SK-N-SH (cell line): Measurements from ENCODE around the gene GADD45B. TPM values are rescaled to one million over a fixed set of nuclear protein-coding genes. Genes with fewer than 3 reads are reported as not detected.
A peak's percentile ranks its signal among the peaks of the same experiment; 100 is the strongest.

Experiments
- CTCF ChIA-PET: fragments of 300-600, 350-600 bp; formaldehyde crosslinking; extraction: SDS; loops from one replicate; lab custom pipeline; 2021; lab: Yijun Ruan, JAX
- POLR2A ChIA-PET: fragments of 350-600 bp; sonication (Branson Sonifier 250); formaldehyde crosslinking; extraction: SDS; loops from one replicate; lab custom pipeline; 2020; ENCODE audit warnings: antibody characterized with exemption, inconsistent platforms; lab: Yijun Ruan, JAX
- DNase-seq: peaks from one replicate; pipeline ENCODE4 v3.0.0; 2012
- H2AFZ ChIP-seq: fragments of 200-600 bp; sonication (generic); 2 replicates; pipeline ENCODE4 v1.8.1; 2016; ENCODE audit warnings: antibody characterized with exemption, mild to moderate bottlenecking, low read depth
- H3F3A ChIP-seq: fragments of 200-600 bp; sonication (generic); replicated peaks from 2 replicates; pipeline ENCODE3; 2016; ENCODE audit warnings: antibody characterized with exemption, mild to moderate bottlenecking; ENCODE audit not compliant: insufficient read depth
- H3K27ac ChIP-seq, 2 experiments: fragments of 200-500 bp in 1 of 2; fragments of 200-600 bp in 1 of 2; sonication (Bioruptor generic) in 1 of 2; sonication (generic), shearing (Covaris generic) in 1 of 2; 2 replicates each; pipeline versions ENCODE4 v1.5.1 to v1.6.1; 2014 to 2016; ENCODE audit warnings: low read depth in 2 of 2, inconsistent platforms in 1 of 2, low read length in 1 of 2, mild to moderate bottlenecking in 1 of 2, mixed read lengths in 1 of 2
- H3K27me3 ChIP-seq: fragments of 200-600 bp; sonication (generic), shearing (Covaris generic); 2 replicates; pipeline ENCODE4 v1.6.1; 2016; ENCODE audit warnings: mixed run types; ENCODE audit not compliant: insufficient read depth
- H3K36me3 ChIP-seq, 2 experiments: fragments of 200-500 bp in 1 of 2; fragments of 200-600 bp in 1 of 2; sonication (Bioruptor generic) in 1 of 2; sonication (generic) in 1 of 2; replicated peaks in 1 of 2; 2 replicates each; pipeline versions ENCODE3 to v1.5.1; 2014 to 2016; ENCODE audit warnings: low read length in 1 of 2, mild to moderate bottlenecking in 1 of 2; ENCODE audit not compliant: insufficient read depth in 2 of 2, control insufficient read depth in 1 of 2
- H3K4me1 ChIP-seq, 2 experiments: fragments of 200-500 bp in 1 of 2; fragments of 200-600 bp in 1 of 2; sonication (Bioruptor generic) in 1 of 2; sonication (generic), shearing (Covaris generic) in 1 of 2; 2 replicates each; pipeline versions ENCODE4 v1.5.1 to v1.6.1; 2014 to 2016; ENCODE audit warnings: low read depth in 1 of 2, low read length in 1 of 2, mixed run types in 1 of 2; ENCODE audit not compliant: insufficient read depth in 2 of 2, control insufficient read depth in 1 of 2
- H3K4me2 ChIP-seq: fragments of 200-600 bp; sonication (generic), shearing (Covaris generic); 2 replicates; pipeline ENCODE4 v1.6.1; 2017; ENCODE audit warnings: mixed run types
- H3K4me3 ChIP-seq, 2 experiments: fragments of 200-500 bp in 1 of 2; fragments of 200-600 bp in 1 of 2; sonication (Bioruptor generic) in 1 of 2; sonication (generic), shearing (Covaris generic) in 1 of 2; 2 replicates each; pipeline versions ENCODE4 v1.5.1 to v1.8.1; 2014 to 2016; ENCODE audit warnings: low read depth in 2 of 2, inconsistent platforms in 1 of 2, low read length in 1 of 2, mild to moderate bottlenecking in 1 of 2, mixed read lengths in 1 of 2, moderate library complexity in 1 of 2
- H3K79me2 ChIP-seq: fragments of 200-600 bp; sonication (generic); 2 replicates; pipeline ENCODE4 v1.8.1; 2017; ENCODE audit warnings: mild to moderate bottlenecking; ENCODE audit not compliant: insufficient read depth
- H3K9ac ChIP-seq: fragments of 200-600 bp; sonication (generic); 2 replicates; pipeline ENCODE4 v1.6.1; 2017; ENCODE audit warnings: mixed run types
- H3K9me2 ChIP-seq: fragments of 200-600 bp; sonication (generic); 2 replicates; pipeline ENCODE4 v1.6.1; 2017; ENCODE audit warnings: mixed run types
- H3K9me3 ChIP-seq: fragments of 200-600 bp; sonication (generic); 2 replicates; pipeline ENCODE4 v1.6.1; 2017; ENCODE audit warnings: mixed run types, mild to moderate bottlenecking, moderate library complexity
- H4K20me1 ChIP-seq: fragments of 200-600 bp; sonication (generic); 2 replicates; pipeline ENCODE4 v1.6.1; 2017; ENCODE audit warnings: mild to moderate bottlenecking, mixed run types; ENCODE audit not compliant: insufficient read depth
- CTCF ChIP-seq: fragments of 200-600 bp; sonication (generic); IDR thresholded peaks from 2 replicates; pipeline ENCODE4 v1.6.1; 2017; ENCODE audit warnings: antibody characterized with exemption, mild to moderate bottlenecking, moderate library complexity
- EP300 ChIP-seq, 2 experiments: IDR thresholded peaks; 2 replicates each; pipeline versions ENCODE4 v1.4.0 to v1.6.1; 2012; ENCODE audit warnings: borderline replicate concordance in 1 of 2, low read depth in 1 of 2, low read length in 1 of 2
- FOSL2 ChIP-seq: IDR thresholded peaks from 2 replicates; pipeline ENCODE4 v1.4.0; 2012; ENCODE audit warnings: low read depth, mild to moderate bottlenecking, moderate library complexity, borderline replicate concordance
- FOXJ3 ChIP-seq: sonication (generic); formaldehyde crosslinking; IDR thresholded peaks from 2 replicates; pipeline ENCODE4 v1.5.1; 2020; ENCODE audit warnings: mild to moderate bottlenecking, missing genetic modification reagents
- GABPA ChIP-seq: IDR thresholded peaks from 2 replicates; pipeline ENCODE4 v1.4.0; 2012; ENCODE audit warnings: low read depth, mild to moderate bottlenecking
- IRF3 ChIP-seq: fragments of 150-350 bp; IDR thresholded peaks from 2 replicates; pipeline ENCODE4 v1.6.1; 2016; ENCODE audit warnings: mild to moderate bottlenecking, low read depth, low read length
- JUND ChIP-seq: IDR thresholded peaks from 2 replicates; pipeline ENCODE4 v1.4.0; 2012
- MEF2A ChIP-seq: IDR thresholded peaks from 2 replicates; pipeline ENCODE4 v1.4.0; 2012; ENCODE audit warnings: low read depth, borderline replicate concordance
- RCOR1 ChIP-seq: fragments of 150-350 bp; IDR thresholded peaks from 2 replicates; pipeline ENCODE4 v1.6.1; 2017; ENCODE audit warnings: antibody characterized with exemption, low read length
- REST ChIP-seq: IDR thresholded peaks from 2 replicates; pipeline ENCODE4 v1.6.1; 2012; ENCODE audit warnings: mild to moderate bottlenecking, low read depth, low read length, moderate library complexity
- RXRA ChIP-seq: IDR thresholded peaks from 2 replicates; pipeline ENCODE4 v1.4.0; 2012; ENCODE audit warnings: low read depth, mild to moderate bottlenecking, borderline replicate concordance
- TCF12 ChIP-seq: IDR thresholded peaks from 2 replicates; pipeline ENCODE4 v1.4.0; 2012
- TEAD4 ChIP-seq: IDR thresholded peaks from 2 replicates; pipeline ENCODE4 v1.4.0; 2012; ENCODE audit warnings: mild to moderate bottlenecking, borderline replicate concordance; ENCODE audit not compliant: insufficient read depth
- WGBS: methylation state at CpG from one replicate; pipeline ENCODE4 v1.1.6; 2017; ENCODE audit warnings: low lambda C conversion rate; 5-methylcytosine and 5-hydroxymethylcytosine counted together
- polyA plus RNA-seq, 3 experiments: library from polyadenylated mRNA; depleted of rRNA; stranded (reverse); fragments of >200 nt; gene quantifications; 2 replicates each; pipeline ENCODE4 v1.2.3, GENCODE V29; 2012
- TF ChIP-seq, protein P1 (sequence below): IDR thresholded peaks from 2 replicates; pipeline ENCODE4 v1.4.0; 2012; ENCODE audit warnings: low read depth
- TF ChIP-seq, protein P2 (sequence below): fragments of 150-350 bp; IDR thresholded peaks from 2 replicates; pipeline ENCODE4 v1.6.1; 2017; ENCODE audit warnings: antibody characterized with exemption, low read length, low read depth, borderline replicate concordance

GADD45B gene
- polyA plus RNA-seq, 1 of the 3 experiments (the other 2 are of a cell fraction): 67.6 TPM

- no peak for TF ChIP-seq FOXJ3 (CRISPR knock-in tag)
- no peak for TF ChIP-seq GABPA
- TF ChIP-seq MEF2A: no peak
These were observed 47.6 kb upstream of the GADD45B start (continued) for GRCh38 chr19:2428321-2428690.

DNA sequence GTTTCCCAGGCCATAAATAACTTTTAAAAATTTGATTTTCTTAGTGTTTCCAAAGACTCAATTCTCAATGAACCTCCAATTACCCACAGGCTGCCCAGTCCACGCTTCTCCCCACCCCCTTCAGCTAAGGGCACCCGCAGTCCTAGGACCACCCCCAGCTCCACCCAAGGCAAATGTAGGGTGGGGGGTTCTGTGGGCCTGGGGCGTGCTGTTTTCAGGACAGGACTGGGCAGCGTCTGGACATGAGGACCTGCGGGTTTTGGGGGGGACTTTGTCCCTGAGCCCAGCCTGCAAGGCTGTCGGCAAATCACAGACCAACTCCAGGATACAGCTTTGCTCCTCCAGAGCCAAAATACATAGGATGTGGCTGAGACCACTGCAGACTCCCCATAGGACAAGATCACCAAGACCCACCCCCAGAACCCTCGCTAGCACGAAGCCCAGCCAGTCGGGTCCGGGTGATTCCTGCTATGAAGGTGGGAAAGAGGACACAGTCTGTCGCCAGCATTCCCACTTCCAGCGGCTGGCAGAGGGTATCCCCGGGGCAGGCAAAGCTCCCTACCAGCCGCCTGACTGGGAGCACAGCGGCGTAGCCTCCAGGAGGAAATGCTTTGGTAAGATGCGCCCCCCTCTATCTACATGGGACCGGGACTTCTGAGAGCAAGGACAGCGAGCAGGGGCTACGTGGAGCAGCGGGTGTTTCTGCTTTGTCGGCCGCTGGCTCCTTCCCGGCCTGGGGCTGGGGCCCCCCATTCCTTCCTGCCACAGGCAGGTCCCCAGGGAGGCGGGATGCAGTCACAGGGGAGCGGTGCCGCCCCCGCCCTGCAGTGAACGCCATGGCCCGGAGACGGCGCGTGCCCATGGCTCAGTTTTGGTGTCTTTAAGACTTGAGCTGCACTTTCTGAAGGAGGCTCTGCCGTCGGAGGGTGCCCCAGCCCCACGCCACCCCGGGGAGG, 46.9 kb upstream of the GADD45B start:
- Histone ChIP-seq H2AFZ (no peak overlapping the region), H3K4me3 (no peak overlapping the region), H3K27me3 (no peaks in the 10 kb centered on the region), H3K79me2 (peaks cover 32% of the 10 kb centered on the region), H3K9me2 (no peaks in the 10 kb centered on the region), H4K20me1 (peaks cover 19% of the 10 kb centered on the region), H3K9ac (no peak overlapping the region), H3K27ac (peak overlapping the region in 1 of 2 experiments; percentile 96; a peak in 1 of 4 replicates), H3F3A (peaks cover 15% of the 10 kb centered on the region), H3K4me2 (no peak overlapping the region), H3K4me1 (peaks cover 17 to 22% of the 10 kb centered on the region in 2 experiments; a peak in 2 of 4 replicates), H3K36me3 (peaks cover 3 to 34% of the 10 kb centered on the region in 2 experiments), H3K9me3 (no peaks in the 10 kb centered on the region)
- ChIA-PET POLR2A (interaction anchor here (2.6 kb wide), 1 partner anchor 28 kb away, joined by 18 read pairs; the partner anchor contains the start of gene LMNB2), CTCF (interaction anchor here (0.9 to 1.5 kb wide), 2 partner anchors 10 to 208 kb away, joined by 3 read pairs; no protein-coding TSS in a partner anchor)
- TF ChIP-seq REST: no peak
- TF ChIP-seq IRF3: no peak
- no peak for TF ChIP-seq EP300 (IDR thresholded peaks at IDR 0.05; ENCODE audit: borderline replicate concordance in 1 of 2, low read depth in 1 of 2, low read length in 1 of 2)
- TF ChIP-seq, protein P1, sequence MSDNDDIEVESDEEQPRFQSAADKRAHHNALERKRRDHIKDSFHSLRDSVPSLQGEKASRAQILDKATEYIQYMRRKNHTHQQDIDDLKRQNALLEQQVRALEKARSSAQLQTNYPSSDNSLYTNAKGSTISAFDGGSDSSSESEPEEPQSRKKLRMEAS: no peak
- TF ChIP-seq RXRA: no peak
- no peak for TF ChIP-seq CTCF
- no peak for TF ChIP-seq FOSL2
- TF ChIP-seq JUND: no peak
- no peak for TF ChIP-seq RCOR1
- TF ChIP-seq TCF12: no peak
- no peak for TF ChIP-seq TEAD4
- TF ChIP-seq, protein P2, sequence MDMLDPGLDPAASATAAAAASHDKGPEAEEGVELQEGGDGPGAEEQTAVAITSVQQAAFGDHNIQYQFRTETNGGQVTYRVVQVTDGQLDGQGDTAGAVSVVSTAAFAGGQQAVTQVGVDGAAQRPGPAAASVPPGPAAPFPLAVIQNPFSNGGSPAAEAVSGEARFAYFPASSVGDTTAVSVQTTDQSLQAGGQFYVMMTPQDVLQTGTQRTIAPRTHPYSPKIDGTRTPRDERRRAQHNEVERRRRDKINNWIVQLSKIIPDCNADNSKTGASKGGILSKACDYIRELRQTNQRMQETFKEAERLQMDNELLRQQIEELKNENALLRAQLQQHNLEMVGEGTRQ: no peak
- WGBS: 88% methylated on average over 15 of the region's 37 CpGs
- DNase-seq: no peak
